PC-3 (cell line): ENCODE results near the gene SNED1.

Source experiments
- CTCF ChIP-seq: fragments of 300-600 bp; sonication (generic); conservative IDR thresholded peaks from 2 replicates; pipeline ENCODE4 v1.5.1; 2017; ENCODE audit warnings: antibody characterized with exemption, low read depth, mild to moderate bottlenecking, low read length
- EZH2 ChIP-seq: fragments of 300-600 bp; sonication (generic); IDR thresholded peaks from one replicate; pipeline ENCODE4 v1.6.1; 2017; ENCODE audit warnings: antibody characterized with exemption, mild to moderate bottlenecking, low read length; ENCODE audit not compliant: unreplicated experiment

DNA sequence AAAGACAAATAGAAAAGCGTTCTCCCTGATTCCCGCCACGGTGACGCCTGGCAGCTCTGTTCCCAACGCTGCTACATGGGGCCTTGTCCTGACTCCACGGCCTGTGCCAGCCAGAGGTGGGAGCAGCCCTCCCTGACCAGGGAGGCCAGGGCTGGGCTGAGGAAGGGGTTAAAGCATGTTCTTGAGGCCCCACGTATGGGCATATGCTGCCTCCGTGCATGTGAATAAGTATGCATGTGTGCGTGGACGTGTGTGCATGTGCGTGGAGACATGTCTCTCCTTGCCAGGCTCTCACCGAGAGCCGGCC, 1.6 kb upstream of the SNED1 start:
- TF ChIP-seq CTCF: no peak
- no peak for TF ChIP-seq EZH2
